HepG2 (cell line): Measurements from ENCODE around the gene TENT5A. TPM values are rescaled to one million over a fixed set of nuclear protein-coding genes. Genes with fewer than 3 reads are reported as not detected.

Experiments
- GLI4 ChIP-seq: sonication (generic); formaldehyde crosslinking; IDR thresholded peaks from 2 replicates; pipeline ENCODE4 v1.5.1; 2020; ENCODE audit warnings: missing genetic modification reagents, mild to moderate bottlenecking, moderate library complexity, borderline replicate concordance
- GZF1 ChIP-seq: sonication (generic); formaldehyde crosslinking; IDR thresholded peaks from 2 replicates; pipeline ENCODE4 v1.5.1; 2020; ENCODE audit warnings: mild to moderate bottlenecking, missing genetic modification reagents
- HBP1 ChIP-seq: IDR thresholded peaks from 2 replicates; pipeline ENCODE4 v1.6.1; 2016; ENCODE audit warnings: low read depth, control low read depth
- ISL2 ChIP-seq: sonication (generic); formaldehyde crosslinking; IDR thresholded peaks from 2 replicates; pipeline ENCODE4 v1.5.0; 2020; ENCODE audit warnings: missing genetic modification reagents
- NFAT5 ChIP-seq: sonication (generic); formaldehyde crosslinking; IDR thresholded peaks from 2 replicates; pipeline ENCODE4 v1.4.0; 2020; ENCODE audit warnings: missing genetic modification reagents
- PRMT3 ChIP-seq: sonication (generic); formaldehyde crosslinking; IDR thresholded peaks from 2 replicates; pipeline ENCODE4 v1.8.1; 2022; ENCODE audit warnings: low read depth, mild to moderate bottlenecking, moderate library complexity, missing genetic modification reagents, borderline replicate concordance
- RBM22 ChIP-seq: fragments of 200-400 bp; formaldehyde crosslinking; optimal IDR thresholded peaks from 2 replicates; pipeline ENCODE3; 2017; ENCODE audit warnings: mild to moderate bottlenecking, low read length, moderate library complexity
- REXO4 ChIP-seq: sonication (generic); formaldehyde crosslinking; IDR thresholded peaks from 2 replicates; pipeline ENCODE4 v1.8.0; 2022; ENCODE audit warnings: missing genetic modification reagents, mild to moderate bottlenecking, borderline replicate concordance
- SALL1 ChIP-seq: sonication (generic); formaldehyde crosslinking; IDR thresholded peaks from 2 replicates; pipeline ENCODE4 v1.8.0; 2022; ENCODE audit warnings: mild to moderate bottlenecking, missing genetic modification reagents
- SOX13 ChIP-seq, 3 experiments: fragments of 450-650 bp in 1 of 3; sonication (generic) in 1 of 3; formaldehyde crosslinking in 1 of 3; IDR thresholded peaks in 2 of 3; conservative IDR thresholded peaks in 1 of 3; 2 replicates each; pipeline versions ENCODE4 v1.5.0 to v1.6.1; 2016 to 2020; ENCODE audit warnings: antibody characterized with exemption in 1 of 3, mild to moderate bottlenecking in 1 of 3, missing compliant biosample characterization in 1 of 3, missing genetic modification reagents in 1 of 3, moderate library complexity in 1 of 3
- ZBTB4 ChIP-seq: sonication (generic); formaldehyde crosslinking; IDR thresholded peaks from 2 replicates; pipeline ENCODE4 v1.4.0; 2020; ENCODE audit warnings: missing genetic modification reagents, mild to moderate bottlenecking, borderline replicate concordance
- ZBTB7A ChIP-seq: sonication (generic); formaldehyde crosslinking; IDR thresholded peaks from 2 replicates; pipeline ENCODE4 v1.8.0; 2022; ENCODE audit warnings: mild to moderate bottlenecking, missing genetic modification reagents
- ZNF337 ChIP-seq: sonication (generic); formaldehyde crosslinking; IDR thresholded peaks from 2 replicates; pipeline ENCODE4 v1.5.1; 2020; ENCODE audit warnings: missing genetic modification reagents, low read depth, mild to moderate bottlenecking, borderline replicate concordance
- ZNF607 ChIP-seq: sonication (generic); formaldehyde crosslinking; IDR thresholded peaks from 2 replicates; pipeline ENCODE4 v1.5.1; 2020; ENCODE audit warnings: missing genetic modification reagents, mild to moderate bottlenecking, borderline replicate concordance
- ZNF670 ChIP-seq: sonication (generic); formaldehyde crosslinking; IDR thresholded peaks from 2 replicates; pipeline ENCODE4 v1.8.0; 2022; ENCODE audit warnings: mild to moderate bottlenecking, missing genetic modification reagents, borderline replicate concordance
- polyA plus RNA-seq, 8 experiments: library from polyadenylated mRNA; depleted of rRNA in 3 of 8; stranded (reverse) in 7 of 8; unstranded in 1 of 8; fragments of >200 nt; fragmentation: Illumina TruSeq in 4 of 8; extraction: Trizol in 4 of 8; gene quantifications; 2 replicates each; pipeline versions ENCODE4 v1.2.1 to v1.2.3, GENCODE V29; 2011 to 2016; ENCODE audit warnings: low read depth in 4 of 8, missing spikeins in 1 of 8, mixed read lengths in 1 of 8; ENCODE audit not compliant: insufficient read depth in 1 of 8
- total RNA-seq, 5 experiments: library from RNA; depleted of rRNA; stranded (reverse); fragments of >200 nt; fragmentation: Illumina TruSeq; extraction: Trizol; gene quantifications; 2 replicates each; pipeline ENCODE4 v1.2.3, GENCODE V29; 2016; ENCODE audit warnings: low read depth in 1 of 5
- TF ChIP-seq, protein P1 (sequence below): sonication (generic); formaldehyde crosslinking; conservative IDR thresholded peaks from 2 replicates; pipeline ENCODE4 v1.8.1; 2023; ENCODE audit warnings: missing genetic modification reagents

TENT5A gene
- total and polyA plus RNA-seq, 2 of the 13 experiments (the other 11 are each of a cell fraction or from before 2014, with no cell fraction given), result 8.0 to 13.8 TPM

DNA sequence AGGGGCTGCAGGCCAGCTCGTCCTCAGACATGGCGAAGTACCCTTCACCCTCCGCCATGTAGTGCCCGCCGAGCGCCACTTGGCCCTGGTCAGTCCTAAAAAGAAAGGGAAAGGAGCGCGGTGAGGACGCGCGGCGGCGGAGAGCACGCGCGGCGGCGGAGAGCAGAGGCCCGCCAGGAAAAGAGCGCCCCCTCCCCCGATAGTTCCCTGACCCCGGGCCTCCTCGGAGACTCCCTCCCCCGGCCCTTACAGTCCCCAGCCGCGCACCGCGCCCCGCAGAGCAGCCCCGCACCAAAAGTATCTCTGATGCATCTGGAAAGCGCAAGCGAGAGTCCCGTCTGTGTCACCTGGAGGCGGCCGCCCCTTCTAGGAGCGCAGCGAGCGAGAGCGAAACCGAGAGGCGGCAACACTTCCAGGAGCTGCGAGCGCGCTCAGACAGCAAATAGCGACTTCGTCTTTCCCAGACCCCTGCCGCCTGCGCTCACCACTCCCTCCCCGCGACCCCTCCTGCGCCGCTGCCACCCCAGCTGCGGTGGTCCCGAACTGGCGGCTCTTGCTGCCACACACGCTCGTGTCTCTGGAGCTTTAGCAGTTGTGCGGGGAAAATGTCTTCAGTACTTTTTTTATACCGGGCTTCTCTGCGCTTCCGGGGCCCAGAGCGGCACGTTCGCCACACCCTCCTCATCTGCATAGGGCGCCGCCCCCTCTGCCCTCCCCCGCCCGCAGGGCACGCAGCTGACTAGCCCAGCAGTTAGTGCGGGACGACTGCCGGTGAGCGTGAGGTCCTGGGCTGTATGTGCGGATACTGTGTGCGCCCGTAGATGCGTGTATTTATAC lies at the start of gene TENT5A (continued):
- TF ChIP-seq SALL1 (CRISPR knock-in tag) (peak; percentile 61), REXO4 (CRISPR knock-in tag) (no peak), ZBTB4 (no peak), SOX13 (IDR thresholded peaks at IDR 0.05) (no peak), SOX13 (CRISPR knock-in tag; conservative IDR thresholded peaks at IDR 0.05 in 1 of 2, IDR thresholded peaks at IDR 0.05 in 1 of 2) (no peak; a peak in 1 of 4 replicates), HBP1 (no peak), ZBTB7A (peak; percentile 62; the same call in 1 of the 2 replicates), GLI4 (CRISPR knock-in tag) (no peak), ISL2 (no peak), PRMT3 (CRISPR knock-in tag) (no peak), NFAT5 (no peak), ZNF670 (CRISPR knock-in tag) (0 out of 2 replicates have a peak, but pooled peaks have one; percentile 10), GZF1 (CRISPR knock-in tag) (no peak; the same call in 1 of the 2 replicates), ZNF337 (CRISPR knock-in tag) (no peak), RBM22 (no peak), ZNF607 (CRISPR knock-in tag) (no peak)
- TF ChIP-seq, protein P1, sequence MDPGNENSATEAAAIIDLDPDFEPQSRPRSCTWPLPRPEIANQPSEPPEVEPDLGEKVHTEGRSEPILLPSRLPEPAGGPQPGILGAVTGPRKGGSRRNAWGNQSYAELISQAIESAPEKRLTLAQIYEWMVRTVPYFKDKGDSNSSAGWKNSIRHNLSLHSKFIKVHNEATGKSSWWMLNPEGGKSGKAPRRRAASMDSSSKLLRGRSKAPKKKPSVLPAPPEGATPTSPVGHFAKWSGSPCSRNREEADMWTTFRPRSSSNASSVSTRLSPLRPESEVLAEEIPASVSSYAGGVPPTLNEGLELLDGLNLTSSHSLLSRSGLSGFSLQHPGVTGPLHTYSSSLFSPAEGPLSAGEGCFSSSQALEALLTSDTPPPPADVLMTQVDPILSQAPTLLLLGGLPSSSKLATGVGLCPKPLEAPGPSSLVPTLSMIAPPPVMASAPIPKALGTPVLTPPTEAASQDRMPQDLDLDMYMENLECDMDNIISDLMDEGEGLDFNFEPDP (CRISPR knock-in tag), result no peak
